HepG2 (cell line): ENCODE measurements around the gene CRIM1. TPM values are rescaled to one million over a fixed set of nuclear protein-coding genes. Genes with fewer than 3 reads are reported as not detected.

Experiments used
- ARNTL ChIP-seq: sonication (generic); formaldehyde crosslinking; IDR thresholded peaks from 2 replicates; pipeline ENCODE4 v1.4.0; 2020; ENCODE audit warnings: mild to moderate bottlenecking, missing genetic modification reagents
- NFIB ChIP-seq: sonication (generic); formaldehyde crosslinking; IDR thresholded peaks from 2 replicates; pipeline ENCODE4 v1.9.0; 2021; ENCODE audit warnings: missing genetic modification reagents, mild to moderate bottlenecking, borderline replicate concordance
- SIN3B ChIP-seq: fragments of 150-350 bp; IDR thresholded peaks from 2 replicates; pipeline ENCODE4 v1.6.1; 2014; ENCODE audit warnings: low read length
- TGIF2 ChIP-seq: IDR thresholded peaks from 2 replicates; pipeline ENCODE4 v1.6.1; 2016; ENCODE audit warnings: control low read depth, missing compliant biosample characterization
- THAP8 ChIP-seq: sonication (generic); formaldehyde crosslinking; IDR thresholded peaks from 2 replicates; pipeline ENCODE4 v1.5.1; 2020; ENCODE audit warnings: missing genetic modification reagents, mild to moderate bottlenecking, borderline replicate concordance
- XRCC5 ChIP-seq: fragments of 200-400 bp; formaldehyde crosslinking; optimal IDR thresholded peaks from 2 replicates; pipeline ENCODE3; 2017; ENCODE audit warnings: mild to moderate bottlenecking, low read length
- ZFP82 ChIP-seq: sonication (generic); formaldehyde crosslinking; IDR thresholded peaks from 2 replicates; pipeline ENCODE4 v1.5.1; 2020; ENCODE audit warnings: mild to moderate bottlenecking, missing genetic modification reagents, borderline replicate concordance
- ZFP90 ChIP-seq: sonication (generic); formaldehyde crosslinking; IDR thresholded peaks from 2 replicates; pipeline ENCODE4 v1.8.0; 2022; ENCODE audit warnings: missing genetic modification reagents, mild to moderate bottlenecking, inconsistent platforms, borderline replicate concordance
- ZFX ChIP-seq: sonication (generic); formaldehyde crosslinking; IDR thresholded peaks from 2 replicates; pipeline ENCODE4 v1.4.0; 2020; ENCODE audit warnings: mild to moderate bottlenecking, low read depth, missing genetic modification reagents, moderate library complexity
- ZNF274 ChIP-seq: sonication (generic); formaldehyde crosslinking; IDR thresholded peaks from 2 replicates; pipeline ENCODE4 v1.5.1; 2020; ENCODE audit warnings: mild to moderate bottlenecking, missing genetic modification reagents
- ZNF333 ChIP-seq: sonication (generic); formaldehyde crosslinking; IDR thresholded peaks from 2 replicates; pipeline ENCODE4 v1.4.0; 2020; ENCODE audit warnings: mild to moderate bottlenecking, missing genetic modification reagents, borderline replicate concordance
- ZNF547 ChIP-seq: sonication (generic); formaldehyde crosslinking; IDR thresholded peaks from 2 replicates; pipeline ENCODE4 v1.5.1; 2020; ENCODE audit warnings: mild to moderate bottlenecking, missing genetic modification reagents
- ZNF670 ChIP-seq: sonication (generic); formaldehyde crosslinking; IDR thresholded peaks from 2 replicates; pipeline ENCODE4 v1.8.0; 2022; ENCODE audit warnings: mild to moderate bottlenecking, missing genetic modification reagents, borderline replicate concordance
- ZNF720 ChIP-seq: sonication (generic); formaldehyde crosslinking; IDR thresholded peaks from 2 replicates; pipeline ENCODE4 v1.4.0; 2020; ENCODE audit warnings: missing genetic modification reagents
- ZNF891 ChIP-seq: sonication (generic); formaldehyde crosslinking; IDR thresholded peaks from 2 replicates; pipeline ENCODE4 v1.5.0; 2020; ENCODE audit warnings: mild to moderate bottlenecking, missing genetic modification reagents
- polyA plus RNA-seq, 8 experiments: library from polyadenylated mRNA; depleted of rRNA in 3 of 8; stranded (reverse) in 7 of 8; unstranded in 1 of 8; fragments of >200 nt; fragmentation: Illumina TruSeq in 4 of 8; extraction: Trizol in 4 of 8; gene quantifications; 2 replicates each; pipeline versions ENCODE4 v1.2.1 to v1.2.3, GENCODE V29; 2011 to 2016; ENCODE audit warnings: low read depth in 4 of 8, missing spikeins in 1 of 8, mixed read lengths in 1 of 8; ENCODE audit not compliant: insufficient read depth in 1 of 8
- total RNA-seq, 5 experiments: library from RNA; depleted of rRNA; stranded (reverse); fragments of >200 nt; fragmentation: Illumina TruSeq; extraction: Trizol; gene quantifications; 2 replicates each; pipeline ENCODE4 v1.2.3, GENCODE V29; 2016; ENCODE audit warnings: low read depth in 1 of 5
- TF ChIP-seq, protein P1 (sequence below): IDR thresholded peaks from 2 replicates; pipeline ENCODE4 v1.6.1; 2016; ENCODE audit warnings: low read depth, missing genetic modification reagents, missing compliant biosample characterization
- TF ChIP-seq, protein P2 (sequence below): sonication (generic); formaldehyde crosslinking; IDR thresholded peaks from 2 replicates; pipeline ENCODE4 v1.5.0; 2020; ENCODE audit warnings: mild to moderate bottlenecking, missing genetic modification reagents
- TF ChIP-seq, protein P3 (sequence below): IDR thresholded peaks from 2 replicates; pipeline ENCODE4 v1.6.1; 2012; ENCODE audit warnings: low read depth, low read length, improper control_type of control experiment
- TF ChIP-seq, protein P4 (sequence below): sonication (generic); formaldehyde crosslinking; IDR thresholded peaks from 2 replicates; pipeline ENCODE4 v1.9.0; 2021; ENCODE audit warnings: missing genetic modification reagents, borderline replicate concordance

The CRIM1 gene
- total and polyA plus RNA-seq, 2 of the 13 experiments (the other 11 are each of a cell fraction or from before 2014, with no cell fraction given): 39.1 to 69.9 TPM

DNA sequence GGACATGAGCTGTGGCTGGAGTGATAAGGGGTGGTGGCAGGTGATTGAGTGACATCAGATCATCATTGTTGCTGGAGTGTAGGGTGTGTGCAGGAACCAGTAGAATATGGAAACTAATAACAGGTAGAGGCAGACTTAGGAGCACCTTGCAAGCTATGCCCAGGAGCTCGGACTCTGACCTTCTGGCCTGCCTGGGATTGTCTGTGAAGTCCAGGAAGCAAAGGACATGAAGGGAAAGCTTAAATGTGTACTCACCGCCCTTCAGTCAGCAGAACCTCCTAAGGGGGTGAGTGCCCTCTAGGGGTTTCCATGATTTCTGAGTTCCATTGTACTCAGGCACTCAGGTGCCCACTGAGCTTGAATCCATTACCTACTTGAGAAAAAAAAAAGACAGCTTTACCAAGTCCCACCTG lies 104.2 kb downstream of the CRIM1 start (continued):
- TF ChIP-seq ZNF333 (CRISPR knock-in tag) (no peak), SIN3B (no peak), ZFP90 (CRISPR knock-in tag) (0 out of 2 replicates have a peak, but pooled peaks have one; percentile 33), NFIB (CRISPR knock-in tag) (no peak), ZNF720 (CRISPR knock-in tag) (no peak), ZNF891 (CRISPR knock-in tag) (no peak), ZFP82 (CRISPR knock-in tag) (no peak), ARNTL (CRISPR knock-in tag) (no peak), ZNF547 (CRISPR knock-in tag) (no peak), ZNF274 (CRISPR knock-in tag) (no peak), THAP8 (CRISPR knock-in tag) (no peak), ZNF670 (CRISPR knock-in tag) (no peak), ZFX (CRISPR knock-in tag) (0 out of 2 replicates have a peak, but pooled peaks have one; percentile 20), XRCC5 (peak; percentile 49), TGIF2 (CRISPR knock-in tag) (no peak)
- TF ChIP-seq, protein P1, sequence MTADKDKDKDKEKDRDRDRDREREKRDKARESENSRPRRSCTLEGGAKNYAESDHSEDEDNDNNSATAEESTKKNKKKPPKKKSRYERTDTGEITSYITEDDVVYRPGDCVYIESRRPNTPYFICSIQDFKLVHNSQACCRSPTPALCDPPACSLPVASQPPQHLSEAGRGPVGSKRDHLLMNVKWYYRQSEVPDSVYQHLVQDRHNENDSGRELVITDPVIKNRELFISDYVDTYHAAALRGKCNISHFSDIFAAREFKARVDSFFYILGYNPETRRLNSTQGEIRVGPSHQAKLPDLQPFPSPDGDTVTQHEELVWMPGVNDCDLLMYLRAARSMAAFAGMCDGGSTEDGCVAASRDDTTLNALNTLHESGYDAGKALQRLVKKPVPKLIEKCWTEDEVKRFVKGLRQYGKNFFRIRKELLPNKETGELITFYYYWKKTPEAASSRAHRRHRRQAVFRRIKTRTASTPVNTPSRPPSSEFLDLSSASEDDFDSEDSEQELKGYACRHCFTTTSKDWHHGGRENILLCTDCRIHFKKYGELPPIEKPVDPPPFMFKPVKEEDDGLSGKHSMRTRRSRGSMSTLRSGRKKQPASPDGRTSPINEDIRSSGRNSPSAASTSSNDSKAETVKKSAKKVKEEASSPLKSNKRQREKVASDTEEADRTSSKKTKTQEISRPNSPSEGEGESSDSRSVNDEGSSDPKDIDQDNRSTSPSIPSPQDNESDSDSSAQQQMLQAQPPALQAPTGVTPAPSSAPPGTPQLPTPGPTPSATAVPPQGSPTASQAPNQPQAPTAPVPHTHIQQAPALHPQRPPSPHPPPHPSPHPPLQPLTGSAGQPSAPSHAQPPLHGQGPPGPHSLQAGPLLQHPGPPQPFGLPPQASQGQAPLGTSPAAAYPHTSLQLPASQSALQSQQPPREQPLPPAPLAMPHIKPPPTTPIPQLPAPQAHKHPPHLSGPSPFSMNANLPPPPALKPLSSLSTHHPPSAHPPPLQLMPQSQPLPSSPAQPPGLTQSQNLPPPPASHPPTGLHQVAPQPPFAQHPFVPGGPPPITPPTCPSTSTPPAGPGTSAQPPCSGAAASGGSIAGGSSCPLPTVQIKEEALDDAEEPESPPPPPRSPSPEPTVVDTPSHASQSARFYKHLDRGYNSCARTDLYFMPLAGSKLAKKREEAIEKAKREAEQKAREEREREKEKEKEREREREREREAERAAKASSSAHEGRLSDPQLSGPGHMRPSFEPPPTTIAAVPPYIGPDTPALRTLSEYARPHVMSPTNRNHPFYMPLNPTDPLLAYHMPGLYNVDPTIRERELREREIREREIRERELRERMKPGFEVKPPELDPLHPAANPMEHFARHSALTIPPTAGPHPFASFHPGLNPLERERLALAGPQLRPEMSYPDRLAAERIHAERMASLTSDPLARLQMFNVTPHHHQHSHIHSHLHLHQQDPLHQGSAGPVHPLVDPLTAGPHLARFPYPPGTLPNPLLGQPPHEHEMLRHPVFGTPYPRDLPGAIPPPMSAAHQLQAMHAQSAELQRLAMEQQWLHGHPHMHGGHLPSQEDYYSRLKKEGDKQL: no peak
- TF ChIP-seq, protein P2, sequence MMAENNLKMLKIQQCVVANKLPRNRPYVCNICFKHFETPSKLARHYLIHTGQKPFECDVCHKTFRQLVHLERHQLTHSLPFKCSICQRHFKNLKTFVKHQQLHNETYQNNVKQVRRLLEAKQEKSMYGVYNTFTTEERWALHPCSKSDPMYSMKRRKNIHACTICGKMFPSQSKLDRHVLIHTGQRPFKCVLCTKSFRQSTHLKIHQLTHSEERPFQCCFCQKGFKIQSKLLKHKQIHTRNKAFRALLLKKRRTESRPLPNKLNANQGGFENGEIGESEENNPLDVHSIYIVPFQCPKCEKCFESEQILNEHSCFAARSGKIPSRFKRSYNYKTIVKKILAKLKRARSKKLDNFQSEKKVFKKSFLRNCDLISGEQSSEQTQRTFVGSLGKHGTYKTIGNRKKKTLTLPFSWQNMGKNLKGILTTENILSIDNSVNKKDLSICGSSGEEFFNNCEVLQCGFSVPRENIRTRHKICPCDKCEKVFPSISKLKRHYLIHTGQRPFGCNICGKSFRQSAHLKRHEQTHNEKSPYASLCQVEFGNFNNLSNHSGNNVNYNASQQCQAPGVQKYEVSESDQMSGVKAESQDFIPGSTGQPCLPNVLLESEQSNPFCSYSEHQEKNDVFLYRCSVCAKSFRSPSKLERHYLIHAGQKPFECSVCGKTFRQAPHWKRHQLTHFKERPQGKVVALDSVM (CRISPR knock-in tag): no peak
- TF ChIP-seq, protein P3, sequence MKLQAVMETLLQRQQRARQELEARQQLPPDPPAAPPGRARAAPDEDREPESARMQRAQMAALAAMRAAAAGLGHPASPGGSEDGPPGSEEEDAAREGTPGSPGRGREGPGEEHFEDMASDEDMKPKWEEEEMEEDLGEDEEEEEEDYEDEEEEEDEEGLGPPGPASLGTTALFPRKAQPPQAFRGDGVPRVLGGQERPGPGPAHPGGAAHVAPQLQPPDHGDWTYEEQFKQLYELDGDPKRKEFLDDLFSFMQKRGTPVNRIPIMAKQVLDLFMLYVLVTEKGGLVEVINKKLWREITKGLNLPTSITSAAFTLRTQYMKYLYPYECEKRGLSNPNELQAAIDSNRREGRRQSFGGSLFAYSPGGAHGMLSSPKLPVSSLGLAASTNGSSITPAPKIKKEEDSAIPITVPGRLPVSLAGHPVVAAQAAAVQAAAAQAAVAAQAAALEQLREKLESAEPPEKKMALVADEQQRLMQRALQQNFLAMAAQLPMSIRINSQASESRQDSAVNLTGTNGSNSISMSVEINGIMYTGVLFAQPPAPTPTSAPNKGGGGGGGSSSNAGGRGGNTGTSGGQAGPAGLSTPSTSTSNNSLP: peak; percentile 37; the same call in 1 of the 2 replicates
- TF ChIP-seq, protein P4, sequence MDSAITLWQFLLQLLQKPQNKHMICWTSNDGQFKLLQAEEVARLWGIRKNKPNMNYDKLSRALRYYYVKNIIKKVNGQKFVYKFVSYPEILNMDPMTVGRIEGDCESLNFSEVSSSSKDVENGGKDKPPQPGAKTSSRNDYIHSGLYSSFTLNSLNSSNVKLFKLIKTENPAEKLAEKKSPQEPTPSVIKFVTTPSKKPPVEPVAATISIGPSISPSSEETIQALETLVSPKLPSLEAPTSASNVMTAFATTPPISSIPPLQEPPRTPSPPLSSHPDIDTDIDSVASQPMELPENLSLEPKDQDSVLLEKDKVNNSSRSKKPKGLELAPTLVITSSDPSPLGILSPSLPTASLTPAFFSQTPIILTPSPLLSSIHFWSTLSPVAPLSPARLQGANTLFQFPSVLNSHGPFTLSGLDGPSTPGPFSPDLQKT (CRISPR knock-in tag): no peak
